GM12874 (cell line): ENCODE results near the gene TMPRSS5.

Experiments used
- CTCF ChIP-seq: IDR thresholded peaks from 2 replicates; pipeline ENCODE4 v1.5.1; 2011; ENCODE audit warnings: low read depth, mild to moderate bottlenecking, control low read depth, low read length, moderate library complexity; ENCODE audit not compliant: insufficient read depth

The TMPRSS5 gene

GRCh38 chr11:113725913-113726312, 19.8 kb upstream of the TMPRSS5 start:
- no peak for TF ChIP-seq CTCF

DNA sequence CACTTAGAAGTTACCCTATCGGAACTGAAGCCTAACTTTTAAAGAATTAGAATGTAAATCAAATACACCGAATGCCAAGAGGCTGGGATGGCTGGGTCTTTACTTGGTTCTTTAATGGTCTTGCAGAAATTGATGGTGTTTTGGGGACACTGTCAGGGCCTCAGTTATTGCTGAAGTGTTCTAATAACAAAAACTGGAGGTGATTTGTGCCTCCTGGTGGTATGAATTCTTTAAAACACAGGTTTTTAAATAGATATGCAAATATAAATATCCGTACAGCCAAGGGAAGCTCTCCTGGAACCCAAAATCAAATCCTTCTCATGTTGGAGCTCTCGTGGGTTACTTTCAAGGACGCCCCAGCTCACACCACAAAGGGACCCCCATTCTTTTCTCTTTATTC, 19.3 kb upstream of the TMPRSS5 start:
- no peak for TF ChIP-seq CTCF

- TF ChIP-seq CTCF: no peak
Measured at GRCh38 chr11:113724778-113725177, 18.7 kb upstream of the TMPRSS5 start.

DNA sequence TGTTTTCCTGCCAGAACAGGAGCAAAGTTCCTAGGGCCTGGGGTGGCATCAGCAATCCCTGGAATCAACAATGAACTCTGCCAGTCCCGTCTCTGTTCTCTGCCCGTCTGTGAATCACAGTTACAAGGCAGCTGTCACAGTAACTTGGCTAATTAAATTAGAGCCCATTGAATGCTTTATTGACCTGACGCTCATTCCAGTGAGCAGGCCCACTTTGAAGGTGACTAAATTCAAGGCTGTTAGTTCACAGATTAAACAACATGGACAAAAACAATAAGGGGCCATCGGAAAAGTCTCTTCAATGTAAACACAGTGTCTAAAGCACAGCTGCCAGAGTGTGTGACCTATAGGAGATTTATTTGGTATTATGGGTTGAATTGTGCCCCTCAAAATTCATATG, 17.7 kb upstream of the TMPRSS5 start:
- no peak for TF ChIP-seq CTCF

- no peak for TF ChIP-seq CTCF
Measured at GRCh38 chr11:113722934-113723333, 16.8 kb upstream of the TMPRSS5 start.

DNA sequence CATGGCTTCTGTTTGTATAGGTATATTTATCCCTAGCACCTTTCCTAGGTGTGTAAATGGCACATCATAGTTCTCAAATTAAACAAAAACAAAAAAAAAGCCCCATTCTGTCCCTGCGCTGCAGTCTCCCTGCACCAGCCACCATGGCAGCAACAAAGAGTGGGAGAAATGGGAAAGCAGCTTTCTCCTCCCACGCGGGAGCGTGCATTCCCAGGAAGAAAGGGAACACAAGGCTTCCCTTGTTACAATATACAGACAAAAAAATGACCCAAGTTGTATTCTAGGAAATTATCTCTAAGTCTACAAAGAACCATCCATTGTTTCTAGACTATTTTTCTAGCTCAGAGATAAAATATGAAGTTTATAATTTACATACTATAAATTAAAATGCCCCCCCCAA, 16.1 kb upstream of the TMPRSS5 start:
- TF ChIP-seq CTCF: no peak

GRCh38 chr11:113721462-113722066, 15.5 kb upstream of the TMPRSS5 start:
- no peak for TF ChIP-seq CTCF
